Cardiac fibroblast (primary cell): ENCODE results near the gene TMEM92.
"Not testable (repeated sequence)": the region's sequence is repeated elsewhere in the genome, so short reads cannot be mapped to it uniquely, and the experiment has no call there.

Experiments used
- DNase-seq, 2 donors: peaks; one replicate each; pipeline versions ENCODE4 v3.0.0 to v3.0.0-alpha.2; 2010; ENCODE audit warnings: low read depth in 2 of 2
- H3K4me3 ChIP-seq, 2 donors: replicated peaks in 1 of 2; 1 replicate in 1 of 2; 2 replicates in 1 of 2; pipeline ENCODE4 v1.5.1; 2011; ENCODE audit warnings: low read depth in 2 of 2, low read length in 2 of 2, mild to moderate bottlenecking in 2 of 2, moderate library complexity in 1 of 2
- TF ChIP-seq, protein P1 (sequence below): IDR thresholded peaks from one replicate; pipeline ENCODE4 v1.5.1; 2011; ENCODE audit warnings: low read depth, mild to moderate bottlenecking, low read length, inconsistent platforms

The TMEM92 gene

GRCh38 chr17:50316016-50316587, 41.8 kb downstream of the TMEM92 start:
- TF ChIP-seq, protein P1, sequence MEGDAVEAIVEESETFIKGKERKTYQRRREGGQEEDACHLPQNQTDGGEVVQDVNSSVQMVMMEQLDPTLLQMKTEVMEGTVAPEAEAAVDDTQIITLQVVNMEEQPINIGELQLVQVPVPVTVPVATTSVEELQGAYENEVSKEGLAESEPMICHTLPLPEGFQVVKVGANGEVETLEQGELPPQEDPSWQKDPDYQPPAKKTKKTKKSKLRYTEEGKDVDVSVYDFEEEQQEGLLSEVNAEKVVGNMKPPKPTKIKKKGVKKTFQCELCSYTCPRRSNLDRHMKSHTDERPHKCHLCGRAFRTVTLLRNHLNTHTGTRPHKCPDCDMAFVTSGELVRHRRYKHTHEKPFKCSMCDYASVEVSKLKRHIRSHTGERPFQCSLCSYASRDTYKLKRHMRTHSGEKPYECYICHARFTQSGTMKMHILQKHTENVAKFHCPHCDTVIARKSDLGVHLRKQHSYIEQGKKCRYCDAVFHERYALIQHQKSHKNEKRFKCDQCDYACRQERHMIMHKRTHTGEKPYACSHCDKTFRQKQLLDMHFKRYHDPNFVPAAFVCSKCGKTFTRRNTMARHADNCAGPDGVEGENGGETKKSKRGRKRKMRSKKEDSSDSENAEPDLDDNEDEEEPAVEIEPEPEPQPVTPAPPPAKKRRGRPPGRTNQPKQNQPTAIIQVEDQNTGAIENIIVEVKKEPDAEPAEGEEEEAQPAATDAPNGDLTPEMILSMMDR, result no peak
- DNase-seq, result no peak
- H3K4me3 ChIP-seq, result no peak overlapping the region

- DNase-seq, H3K4me3 ChIP-seq: not testable (repeated sequence)
Observed at GRCh38 chr17:50316660-50317059, 42.4 kb downstream of the TMEM92 start.

- H3K4me3 ChIP-seq, result no peak overlapping the region
- TF ChIP-seq, protein P1, result no peak
- no peak for DNase-seq
Observed at GRCh38 chr17:50317121-50317520, 42.9 kb downstream of the TMEM92 start.

DNA sequence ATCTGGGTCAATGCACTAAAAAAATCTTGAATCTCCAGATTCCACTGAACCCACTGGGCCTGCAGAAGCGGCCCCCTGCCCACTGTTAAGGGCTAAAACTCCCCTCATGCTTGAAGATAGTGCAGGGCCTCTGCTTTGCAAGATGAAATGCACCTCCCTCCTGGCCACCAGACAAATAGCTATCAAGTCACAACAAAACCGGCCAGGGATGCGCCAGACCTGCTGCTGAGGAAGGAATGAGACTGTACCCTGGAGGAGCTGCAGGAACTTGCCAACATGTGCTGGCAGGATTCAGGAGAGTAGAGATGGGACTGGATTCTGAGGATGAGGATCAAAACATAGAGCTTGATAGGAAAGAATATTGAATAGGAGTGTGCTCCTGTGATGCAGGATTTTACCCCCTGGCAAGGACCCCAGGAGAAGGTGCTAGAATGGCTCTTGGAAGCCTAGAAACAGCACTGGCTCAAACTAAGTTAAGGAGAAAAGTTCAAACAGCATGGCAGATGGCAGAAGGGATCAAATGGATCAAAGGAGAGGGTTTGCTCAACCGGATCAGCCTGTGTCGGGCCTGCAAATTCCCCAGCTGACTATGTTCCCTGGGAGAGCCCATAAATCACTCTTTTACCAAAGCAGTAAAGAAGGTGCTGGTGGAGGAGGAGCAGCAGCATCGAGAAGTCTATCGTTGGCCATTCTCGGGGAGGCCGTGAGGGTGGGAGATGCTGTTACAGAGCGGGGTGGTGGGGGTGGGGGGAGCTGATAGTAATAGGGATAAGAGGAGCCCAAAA, 44.4 kb downstream of the TMEM92 start:
- DNase-seq, result no peak

GRCh38 chr17:50319306-50320004, 45.2 kb downstream of the TMEM92 start:
- H3K4me3 ChIP-seq, result no peak overlapping the region
- no peak for DNase-seq
- TF ChIP-seq, protein P1, result no peak

More for the DNA sequence above, 44.4 kb downstream of the TMEM92 start:
- no peak overlapping the region for H3K4me3 ChIP-seq
- TF ChIP-seq, protein P1, result no peak

DNA sequence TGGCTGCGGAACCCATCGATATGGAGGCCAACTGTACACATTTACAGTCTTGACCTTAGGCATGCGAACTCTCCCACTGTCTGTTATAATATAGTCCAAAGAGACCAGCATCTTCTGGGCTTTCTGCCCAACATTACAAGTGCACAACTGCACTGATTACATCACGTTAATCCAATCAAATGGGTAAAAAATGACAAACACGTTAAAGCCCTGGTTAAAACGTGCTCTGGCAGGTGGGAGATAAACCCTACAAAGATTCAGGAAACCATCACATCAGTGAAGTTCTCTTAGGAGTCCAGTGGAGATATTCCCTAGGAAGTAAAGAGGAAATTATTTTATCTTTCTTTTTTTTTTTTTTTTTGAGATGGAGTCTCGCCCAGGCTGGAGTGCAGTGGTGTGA, 48.0 kb downstream of the TMEM92 start:
- no peak overlapping the region for H3K4me3 ChIP-seq
- DNase-seq, result no peak
- TF ChIP-seq, protein P1, result no peak

GRCh38 chr17:50323060-50323459, 48.8 kb downstream of the TMEM92 start:
- no peak for DNase-seq
- TF ChIP-seq, protein P1, result no peak
- H3K4me3 ChIP-seq, result no peak overlapping the region
